Measurements from ENCODE around the gene GPR137B.

GPR137B gene

DNA sequence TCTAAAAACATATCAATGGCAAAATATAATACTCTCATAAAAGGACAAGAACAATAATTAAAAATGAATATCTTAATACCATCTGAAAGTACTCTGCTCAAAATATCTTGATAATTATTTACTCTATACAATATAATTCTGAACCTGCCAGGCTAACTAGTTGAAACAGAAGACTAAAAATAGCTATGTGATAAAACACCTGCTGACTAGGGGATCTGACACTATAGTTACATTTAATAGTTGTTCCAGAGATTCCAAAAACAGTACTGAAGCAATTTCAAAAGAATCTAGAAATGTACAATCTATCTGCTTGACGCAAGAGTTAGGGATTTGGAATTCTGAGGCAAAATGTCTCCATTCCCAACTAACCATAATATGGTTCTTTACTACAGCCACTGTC is 109.2 kb downstream of the GPR137B start:
- in situ Hi-C loops (cut with MboI; ENCODE audit: low pct_unique_long_range_greater_than_20kb, low sequenced_read_pairs, unreplicated experiment): no loop called here
- DNase-seq (ENCODE audit: low spot score): no peak
- TF ChIP-seq, protein P1, sequence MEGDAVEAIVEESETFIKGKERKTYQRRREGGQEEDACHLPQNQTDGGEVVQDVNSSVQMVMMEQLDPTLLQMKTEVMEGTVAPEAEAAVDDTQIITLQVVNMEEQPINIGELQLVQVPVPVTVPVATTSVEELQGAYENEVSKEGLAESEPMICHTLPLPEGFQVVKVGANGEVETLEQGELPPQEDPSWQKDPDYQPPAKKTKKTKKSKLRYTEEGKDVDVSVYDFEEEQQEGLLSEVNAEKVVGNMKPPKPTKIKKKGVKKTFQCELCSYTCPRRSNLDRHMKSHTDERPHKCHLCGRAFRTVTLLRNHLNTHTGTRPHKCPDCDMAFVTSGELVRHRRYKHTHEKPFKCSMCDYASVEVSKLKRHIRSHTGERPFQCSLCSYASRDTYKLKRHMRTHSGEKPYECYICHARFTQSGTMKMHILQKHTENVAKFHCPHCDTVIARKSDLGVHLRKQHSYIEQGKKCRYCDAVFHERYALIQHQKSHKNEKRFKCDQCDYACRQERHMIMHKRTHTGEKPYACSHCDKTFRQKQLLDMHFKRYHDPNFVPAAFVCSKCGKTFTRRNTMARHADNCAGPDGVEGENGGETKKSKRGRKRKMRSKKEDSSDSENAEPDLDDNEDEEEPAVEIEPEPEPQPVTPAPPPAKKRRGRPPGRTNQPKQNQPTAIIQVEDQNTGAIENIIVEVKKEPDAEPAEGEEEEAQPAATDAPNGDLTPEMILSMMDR (IDR thresholded peaks at IDR 0.05; ENCODE audit: extremely low read depth, insufficient read depth, missing control alignments): no peak

DNA sequence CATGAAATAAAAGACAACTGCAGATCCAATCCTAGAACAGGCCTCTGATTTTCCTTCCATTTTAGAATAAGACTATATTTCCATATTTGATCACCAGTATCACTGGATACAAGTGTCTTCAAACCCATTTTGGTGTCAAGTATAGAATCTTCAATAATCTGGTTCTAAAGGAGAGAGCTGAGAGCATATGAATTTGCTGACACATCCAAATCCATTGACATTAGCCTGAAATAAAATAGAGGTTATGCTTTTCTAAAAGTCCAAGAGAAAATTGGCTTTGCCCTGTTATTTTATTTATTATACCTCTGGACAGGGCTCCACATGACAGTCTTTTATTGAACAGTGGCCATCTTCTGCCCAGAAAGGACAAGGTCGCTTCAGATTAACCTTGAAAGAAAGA is 110.8 kb downstream of the GPR137B start:
- TF ChIP-seq, protein P1 (IDR thresholded peaks at IDR 0.05; ENCODE audit: extremely low read depth, insufficient read depth, missing control alignments): no peak
- no peak for DNase-seq (ENCODE audit: low spot score)
- in situ Hi-C loops (cut with MboI; ENCODE audit: low pct_unique_long_range_greater_than_20kb, low sequenced_read_pairs, unreplicated experiment): no loop called here

DNA sequence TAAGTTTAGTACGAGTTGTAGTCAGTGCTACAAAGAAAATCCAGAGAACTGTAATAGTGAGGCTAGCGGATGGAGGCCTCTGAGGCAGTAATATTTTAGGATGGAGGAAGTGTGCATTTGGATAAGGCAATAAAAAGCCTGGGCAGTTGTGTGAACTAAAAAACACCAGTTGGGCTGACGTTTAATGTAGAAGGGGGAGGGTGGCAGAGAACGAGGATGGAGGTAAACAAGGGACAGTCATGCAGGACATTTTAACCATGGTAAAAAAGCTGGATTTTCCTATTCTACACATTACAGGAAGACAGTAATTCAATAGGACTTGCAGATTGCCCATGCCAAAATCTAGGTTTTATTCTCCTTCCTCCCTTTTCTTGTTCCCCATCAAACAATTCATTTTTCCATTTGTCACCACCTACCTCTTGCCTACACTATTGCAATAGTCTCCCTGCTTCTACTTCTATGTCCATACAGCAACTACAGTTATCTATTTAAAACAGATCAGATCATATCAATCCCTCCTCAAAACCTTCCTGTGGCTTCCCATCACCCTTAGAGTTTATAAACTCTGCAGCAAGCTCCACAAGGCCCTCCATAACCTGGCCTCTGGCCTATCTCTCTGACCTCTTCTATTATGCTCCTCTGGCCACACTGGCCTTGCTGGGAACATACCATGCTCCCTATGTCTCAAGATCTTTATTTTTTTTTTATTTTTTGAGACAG is 111.7 kb downstream of the GPR137B start:
- TF ChIP-seq, protein P1 (IDR thresholded peaks at IDR 0.05; ENCODE audit: extremely low read depth, insufficient read depth, missing control alignments): no peak
- in situ Hi-C loops (cut with MboI; ENCODE audit: low pct_unique_long_range_greater_than_20kb, low sequenced_read_pairs, unreplicated experiment): no loop called here
- no peak for DNase-seq (ENCODE audit: low spot score)

DNA sequence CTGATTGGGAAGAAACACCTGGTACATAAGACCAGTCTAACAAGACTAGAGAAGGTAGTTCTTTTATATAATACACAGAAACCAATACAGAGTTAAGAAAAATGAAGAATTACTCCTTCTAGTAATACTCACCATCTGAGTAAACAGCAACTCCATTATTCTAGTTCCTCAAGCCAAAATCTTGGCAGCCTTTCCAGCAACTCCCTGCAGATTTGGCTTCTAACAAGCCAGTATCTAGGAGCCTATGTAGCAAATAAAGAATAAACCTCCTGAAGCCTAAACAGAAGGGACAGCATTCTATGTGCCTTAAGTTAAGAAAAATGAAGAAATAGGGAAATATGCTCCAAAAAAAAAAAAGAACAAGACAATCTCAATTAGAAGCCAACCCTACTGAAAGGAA is 114.9 kb downstream of the GPR137B start:
- TF ChIP-seq, protein P1 (IDR thresholded peaks at IDR 0.05; ENCODE audit: extremely low read depth, insufficient read depth, missing control alignments): no peak
- in situ Hi-C loops (cut with MboI; ENCODE audit: low pct_unique_long_range_greater_than_20kb, low sequenced_read_pairs, unreplicated experiment): no loop called here
- DNase-seq (ENCODE audit: low spot score): no peak

DNA sequence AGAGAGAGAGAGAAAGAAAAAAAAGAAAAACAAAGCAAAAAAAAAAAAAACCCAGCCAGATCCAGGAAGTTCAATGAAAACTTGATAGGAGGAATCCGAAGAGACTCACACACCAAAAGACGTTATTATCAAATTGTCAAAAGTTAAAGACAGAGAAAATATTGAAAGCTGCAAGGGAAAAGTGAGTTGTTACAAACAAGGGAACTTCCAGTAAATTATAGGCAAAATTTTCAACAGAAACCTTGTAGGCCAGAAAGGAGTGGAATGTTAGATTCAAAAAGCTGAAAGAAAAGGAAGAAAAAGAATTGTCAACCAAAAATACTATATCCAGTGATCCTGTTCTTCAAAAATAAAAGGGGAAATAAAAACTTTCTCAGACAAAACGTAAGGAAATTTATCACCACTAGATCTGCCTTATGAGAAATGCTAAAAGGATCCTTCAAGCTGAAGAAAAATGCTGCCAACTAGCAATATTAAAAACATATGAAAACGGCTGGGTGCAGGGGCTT is 115.8 kb downstream of the GPR137B start:
- DNase-seq (ENCODE audit: low spot score): no peak
- in situ Hi-C loops (cut with MboI; ENCODE audit: low pct_unique_long_range_greater_than_20kb, low sequenced_read_pairs, unreplicated experiment): no loop called here
- TF ChIP-seq, protein P1 (IDR thresholded peaks at IDR 0.05; ENCODE audit: extremely low read depth, insufficient read depth, missing control alignments): no peak
